Uterus (tissue), 4 donors: ENCODE results near the gene NINL. TPM values are rescaled to one million over a fixed set of nuclear protein-coding genes. Genes with fewer than 3 reads are reported as not detected.

Experiments
- DNase-seq, 2 donors: peaks; one replicate each; pipeline ENCODE4 v3.0.0-alpha.2; 2019 to 2020
- H3K27ac ChIP-seq, 2 donors: fragments of 200-600 bp; sonication (generic); 1 replicate in 1 of 2; 2 replicates in 1 of 2; pipeline ENCODE4 v1.5.1; 2016 to 2018
- H3K27me3 ChIP-seq, 2 donors: fragments of 200-600 bp; sonication (generic); one replicate each; pipeline ENCODE4 v1.5.1; 2018 to 2019; ENCODE audit warnings: control low read depth in 1 of 2
- H3K36me3 ChIP-seq, 2 donors: fragments of 200-600 bp; sonication (generic); one replicate each; pipeline ENCODE4 v1.5.1; 2019; ENCODE audit warnings: control low read depth in 1 of 2
- H3K4me1 ChIP-seq, 2 donors: fragments of 200-600 bp; sonication (generic); one replicate each; pipeline ENCODE4 v1.5.1; 2018 to 2019; ENCODE audit warnings: control low read depth in 1 of 2
- H3K4me3 ChIP-seq, 2 donors: fragments of 200-600 bp; sonication (generic); 1 replicate in 1 of 2; 2 replicates in 1 of 2; pipeline ENCODE4 v1.5.1; 2018 to 2019; ENCODE audit warnings: mild to moderate bottlenecking in 1 of 2
- H3K9me3 ChIP-seq, 2 donors: fragments of 200-600 bp; sonication (generic); one replicate each; pipeline ENCODE4 v1.5.1; 2019; ENCODE audit warnings: control low read depth in 1 of 2
- CTCF ChIP-seq, 4 experiments: fragments of 200-600 bp in 2 of 4; fragments of 450-650 bp in 2 of 4; sonication (generic) in 2 of 4; IDR thresholded peaks; one replicate each; pipeline ENCODE4 v1.5.1; 2016 to 2019; ENCODE audit warnings: antibody characterized with exemption in 4 of 4, mild to moderate bottlenecking in 2 of 4, moderate library complexity in 1 of 4
- POLR2A ChIP-seq, 2 donors: fragments of 450-650 bp; IDR thresholded peaks; one replicate each; pipeline ENCODE4 v1.6.1; 2016; ENCODE audit warnings: antibody characterized with exemption in 2 of 2, mild to moderate bottlenecking in 1 of 2, moderate library complexity in 1 of 2
- intact Hi-C: fragments of 100-400 bp; cut with DNase I; formaldehyde crosslinking; loops from one replicate; pipeline ENCODE4 v1.15.1; 2023; ENCODE audit warnings: low total_unique reads
- total RNA-seq, 4 donors: library from RNA; depleted of rRNA in 3 of 4; stranded (reverse); fragments of >200 nt in 3 of 4; gene quantifications; one replicate each; pipeline versions ENCODE4 v1.1.0 to v1.2.4, GENCODE V29; 2014 to 2023
- donor health status: DM: yes; HTN: yes; CAD: no.

Gene NINL
- total RNA-seq, 4 donors from 2014 or later, result 5.0 to 22.3 (median 14.7) TPM

- H3K4me1 ChIP-seq, result no peaks in the 10 kb centered on the region
- no peak for DNase-seq
- H3K36me3 ChIP-seq, result no peaks in the 10 kb centered on the region
- intact Hi-C loops, result no loop called here
- no peak overlapping the region for H3K4me3 ChIP-seq
- H3K27ac ChIP-seq, result no peak overlapping the region
- no peaks in the 10 kb centered on the region for H3K9me3 ChIP-seq
- TF ChIP-seq POLR2A (IDR thresholded peaks at IDR 0.05), result no peak
- no peak for TF ChIP-seq CTCF (IDR thresholded peaks at IDR 0.05)
- H3K27me3 ChIP-seq, result no peaks in the 10 kb centered on the region
Observed at GRCh38 chr20:25570148-25570530, 15.2 kb downstream of the NINL start.

- no peak for DNase-seq
- H3K4me3 ChIP-seq, result no peak overlapping the region
- H3K27me3 ChIP-seq, result no peaks in the 10 kb centered on the region
- H3K36me3 ChIP-seq, result no peaks in the 10 kb centered on the region
- H3K27ac ChIP-seq, result no peak overlapping the region
- intact Hi-C loops, result no loop called here
- H3K9me3 ChIP-seq, result no peaks in the 10 kb centered on the region
- H3K4me1 ChIP-seq, result no peaks in the 10 kb centered on the region
- TF ChIP-seq POLR2A (IDR thresholded peaks at IDR 0.05) (no peak), CTCF (IDR thresholded peaks at IDR 0.05) (no peak)
Observed at GRCh38 chr20:25567286-25567685, 18.0 kb downstream of the NINL start.

GRCh38 chr20:25566821-25567220 is 18.5 kb downstream of the NINL start:
- H3K4me1 ChIP-seq, result no peaks in the 10 kb centered on the region
- no peaks in the 10 kb centered on the region for H3K9me3 ChIP-seq
- H3K27me3 ChIP-seq, result no peaks in the 10 kb centered on the region
- no peaks in the 10 kb centered on the region for H3K36me3 ChIP-seq
- intact Hi-C loops, result no loop called here
- no peak overlapping the region for H3K4me3 ChIP-seq
- H3K27ac ChIP-seq, result no peak overlapping the region
- TF ChIP-seq POLR2A (IDR thresholded peaks at IDR 0.05) (no peak), CTCF (IDR thresholded peaks at IDR 0.05) (no peak)
- no peak for DNase-seq

- H3K9me3 ChIP-seq, result no peaks in the 10 kb centered on the region
- H3K27me3 ChIP-seq, result no peaks in the 10 kb centered on the region
- no peak overlapping the region for H3K4me3 ChIP-seq
- no peaks in the 10 kb centered on the region for H3K4me1 ChIP-seq
- no peak overlapping the region for H3K27ac ChIP-seq
- no peak for TF ChIP-seq POLR2A (IDR thresholded peaks at IDR 0.05)
- TF ChIP-seq CTCF (IDR thresholded peaks at IDR 0.05), result no peak
- no peak for DNase-seq
- intact Hi-C loops, result no loop called here
- H3K36me3 ChIP-seq, result no peaks in the 10 kb centered on the region
Observed at GRCh38 chr20:25565578-25566157, 19.7 kb downstream of the NINL start.

- Histone ChIP-seq H3K36me3 (no peaks in the 10 kb centered on the region), H3K4me3 (no peak overlapping the region), H3K27me3 (no peaks in the 10 kb centered on the region), H3K9me3 (no peaks in the 10 kb centered on the region), H3K4me1 (no peaks in the 10 kb centered on the region), H3K27ac (no peak overlapping the region)
- TF ChIP-seq POLR2A (IDR thresholded peaks at IDR 0.05) (no peak), CTCF (IDR thresholded peaks at IDR 0.05) (no peak)
- no peak for DNase-seq
- intact Hi-C loops, result no loop called here
Observed at GRCh38 chr20:25563876-25564275, 21.5 kb downstream of the NINL start.
